CD4-positive, alpha-beta T cell treated with Interleukin-4 for 1 hour (primary cell): ENCODE results near the gene ARSB.
"Not testable (repeated sequence)": the region's sequence is repeated elsewhere in the genome, so short reads cannot be mapped to it uniquely, and the experiment has no call there.

Source experiments
- DNase-seq, 2 donors: peaks; one replicate each; pipeline ENCODE4 v3.0.0-alpha.2; 2020 to 2022

Gene ARSB

DNA sequence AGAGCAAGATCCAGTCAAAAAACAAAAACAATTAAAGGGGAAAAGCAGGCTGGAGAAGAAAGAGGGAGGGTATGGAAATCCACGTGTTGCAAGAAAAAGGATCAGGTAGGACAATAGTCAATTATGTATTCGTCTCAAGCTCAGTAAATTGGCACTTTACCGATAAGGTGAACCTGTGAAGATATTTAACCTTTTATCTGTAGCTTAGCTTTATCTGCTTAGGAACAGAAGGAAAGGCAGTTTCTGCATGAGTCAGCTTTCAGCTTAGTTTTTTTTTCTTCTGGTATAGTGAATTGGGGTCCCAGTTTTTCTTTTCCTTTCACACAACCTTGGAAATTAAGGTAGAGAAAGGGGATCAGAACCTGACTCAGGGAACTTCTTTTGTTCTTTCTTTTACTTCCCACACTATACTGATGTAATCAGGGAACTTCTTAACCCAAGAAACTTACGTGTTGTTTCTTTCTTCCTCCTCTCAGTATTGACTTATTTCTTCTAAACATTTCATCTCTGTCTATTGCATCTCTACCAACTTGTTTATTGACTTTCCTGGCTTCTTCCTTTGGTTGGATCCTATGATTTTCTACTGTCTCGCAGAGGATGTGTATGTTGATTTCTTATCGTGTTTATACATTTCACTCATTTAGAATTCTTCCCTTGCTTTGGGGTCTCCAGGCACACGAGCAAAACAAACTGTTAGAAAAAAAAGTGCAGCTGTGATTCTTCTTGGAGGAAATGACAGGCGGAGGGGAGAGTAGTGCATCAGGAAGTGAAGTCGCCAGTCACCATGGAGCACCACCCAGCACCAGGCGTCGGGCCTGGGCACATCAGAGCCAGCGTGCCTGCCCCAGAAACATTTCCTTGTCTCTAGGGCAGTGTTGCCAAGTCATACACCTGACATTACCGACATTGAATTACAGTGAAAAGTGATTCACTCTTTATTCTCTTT lies 213.6 kb downstream of the ARSB start:
- DNase-seq, result peak in 1 of 2 donors; percentile 22

GRCh38 chr5:78768781-78769380 lies 216.2 kb downstream of the ARSB start:
- no peak for DNase-seq

- no peak for DNase-seq
Observed at GRCh38 chr5:78766412-78766762, 218.7 kb downstream of the ARSB start.

DNA sequence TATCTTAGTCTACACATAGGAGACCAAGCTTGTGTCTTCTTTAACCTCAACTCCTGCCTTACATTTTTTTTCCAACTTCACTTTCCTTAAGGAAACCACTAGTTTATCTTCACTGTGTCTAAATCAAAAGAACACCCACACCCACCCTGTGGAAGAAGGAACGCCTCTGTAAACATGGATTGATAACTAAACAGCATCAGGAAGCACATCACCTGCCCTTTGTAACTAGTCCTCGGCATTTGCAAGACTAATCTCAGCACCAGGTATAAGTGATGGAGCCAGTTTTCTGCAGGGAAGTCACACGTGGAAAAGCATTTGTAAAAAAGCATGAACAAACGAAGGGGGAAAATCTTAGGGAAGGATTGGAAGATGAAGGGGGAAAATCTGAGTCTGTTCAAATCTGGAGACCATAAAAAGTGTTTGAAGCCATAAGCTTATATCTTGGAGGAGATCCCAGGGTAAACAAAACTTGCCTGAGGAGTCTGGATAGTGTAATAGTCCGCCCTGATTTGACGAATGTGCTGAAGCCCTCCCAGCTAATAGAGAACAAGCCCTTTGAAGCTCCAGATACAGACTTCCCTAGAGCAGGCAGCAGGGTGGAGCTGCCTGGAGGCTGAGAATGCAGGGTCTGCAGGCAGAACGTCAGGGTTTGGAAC lies 219.2 kb downstream of the ARSB start:
- no peak for DNase-seq

DNA sequence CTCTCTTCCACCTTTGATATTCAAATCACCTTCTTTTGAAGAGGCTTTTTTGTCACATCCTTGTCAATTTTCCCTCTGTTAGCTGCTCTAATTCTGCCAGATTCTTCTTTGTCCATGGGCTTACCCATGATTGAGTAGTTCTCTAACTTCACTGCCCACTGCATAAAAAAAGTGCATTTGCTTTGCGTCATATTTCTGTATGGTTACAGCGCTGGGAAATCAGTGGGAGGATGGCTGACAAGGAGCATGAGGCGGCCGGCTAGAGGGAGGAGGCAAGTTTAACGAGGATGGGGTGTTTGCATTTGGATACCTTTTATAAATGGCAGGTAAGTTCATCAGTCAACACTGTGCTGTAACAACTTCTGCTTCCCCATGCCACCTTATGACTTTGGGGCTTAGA lies 220.0 kb downstream of the ARSB start:
- no peak for DNase-seq

GRCh38 chr5:78763659-78764189 lies 221.4 kb downstream of the ARSB start:
- DNase-seq, result no peak

DNA sequence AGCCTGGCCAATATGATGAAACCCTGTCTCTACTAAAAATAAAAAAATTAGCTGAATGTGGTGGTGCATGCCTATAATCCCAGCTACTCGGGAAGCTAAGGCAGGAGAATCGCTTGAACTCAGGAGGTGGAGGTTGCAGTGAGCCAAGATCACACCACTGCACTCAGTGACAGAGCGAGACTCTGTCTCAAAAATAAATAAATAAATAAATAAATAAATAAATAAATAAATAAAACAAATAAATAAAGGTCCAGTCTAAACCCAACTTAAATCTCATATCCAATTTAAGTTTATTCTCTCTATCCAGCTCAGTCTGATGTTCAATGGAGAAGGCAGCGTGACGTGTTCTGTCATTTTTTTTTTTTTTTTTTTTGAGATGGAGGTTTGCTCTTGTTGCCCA lies 222.4 kb downstream of the ARSB start:
- DNase-seq, result not testable (repeated sequence)

GRCh38 chr5:78761840-78762239 lies 223.3 kb downstream of the ARSB start:
- DNase-seq, result no peak

GRCh38 chr5:78760770-78761169 lies 224.3 kb downstream of the ARSB start:
- DNase-seq, result no peak

- peak; percentile 5 to 33 for DNase-seq
Observed at GRCh38 chr5:78760366-78760765, 224.7 kb downstream of the ARSB start.

GRCh38 chr5:78758169-78758839 lies 226.8 kb downstream of the ARSB start:
- no peak for DNase-seq

DNA sequence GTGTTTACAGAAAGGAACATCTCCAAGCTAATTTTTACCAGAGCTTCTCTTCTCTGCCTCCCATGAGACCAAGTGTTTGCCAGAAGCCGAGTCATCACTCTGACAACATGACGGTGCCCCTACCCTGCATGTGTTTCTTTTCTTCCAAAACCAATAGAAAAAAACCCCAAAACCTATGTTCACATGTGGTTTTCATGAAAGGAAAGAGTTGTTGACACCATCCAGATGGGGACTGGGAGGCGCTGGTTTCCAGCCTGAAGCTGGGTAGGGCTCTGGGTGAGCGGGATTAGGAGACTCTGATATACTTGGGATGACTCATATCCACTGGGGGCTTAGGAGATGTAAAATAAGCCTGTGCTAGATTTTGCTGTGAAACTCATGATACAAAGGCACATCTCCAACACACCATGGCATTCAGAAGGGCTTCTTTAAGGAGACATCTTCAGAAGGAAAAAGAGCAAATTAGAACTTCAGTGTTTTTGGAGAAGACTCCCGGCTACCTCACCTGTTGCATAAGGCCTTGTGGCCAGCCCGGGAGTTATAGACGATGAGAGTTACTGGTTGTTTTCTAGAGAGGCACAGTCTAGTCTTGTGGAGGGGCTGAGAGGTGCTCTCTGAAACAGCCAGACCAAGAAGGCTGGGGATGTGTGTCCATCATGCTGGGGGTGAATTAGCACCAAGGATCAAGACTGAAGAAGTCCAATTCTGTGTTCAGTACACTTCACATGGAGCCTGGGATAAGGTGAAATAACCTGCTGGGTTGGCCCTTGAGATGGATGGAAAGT lies 227.6 kb downstream of the ARSB start:
- DNase-seq, result no peak

- no peak for DNase-seq
Observed at GRCh38 chr5:78756858-78757257, 228.3 kb downstream of the ARSB start.

DNA sequence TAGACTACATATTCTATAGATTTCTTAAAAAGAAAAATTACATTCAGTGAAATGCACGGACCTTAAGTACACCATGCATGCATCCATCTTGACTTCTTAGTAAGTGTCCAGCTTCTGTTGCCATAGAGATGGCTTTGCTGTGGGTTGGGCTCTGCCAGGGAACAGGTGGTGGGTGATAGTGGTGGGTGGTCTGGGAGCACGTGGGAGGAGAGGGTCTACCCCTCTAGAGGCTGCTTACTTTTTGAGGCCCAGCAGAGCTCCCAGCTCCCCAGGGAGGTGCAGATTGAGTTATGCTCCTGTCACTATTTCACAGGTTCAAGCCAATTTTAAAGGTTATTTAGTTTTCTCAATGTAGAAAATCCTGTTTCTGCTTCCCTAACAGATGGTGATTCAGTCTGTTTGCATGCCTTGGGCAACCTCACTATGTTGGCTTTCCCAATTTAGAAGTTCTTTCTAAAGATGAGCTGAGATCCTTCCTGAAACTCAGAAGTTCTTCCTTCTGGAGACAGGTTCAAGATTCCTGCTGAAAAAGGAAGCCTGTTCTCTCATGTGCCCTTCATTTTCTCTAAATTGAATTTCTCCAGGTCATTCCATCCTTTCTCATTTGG lies 229.2 kb downstream of the ARSB start:
- DNase-seq, result no peak

DNA sequence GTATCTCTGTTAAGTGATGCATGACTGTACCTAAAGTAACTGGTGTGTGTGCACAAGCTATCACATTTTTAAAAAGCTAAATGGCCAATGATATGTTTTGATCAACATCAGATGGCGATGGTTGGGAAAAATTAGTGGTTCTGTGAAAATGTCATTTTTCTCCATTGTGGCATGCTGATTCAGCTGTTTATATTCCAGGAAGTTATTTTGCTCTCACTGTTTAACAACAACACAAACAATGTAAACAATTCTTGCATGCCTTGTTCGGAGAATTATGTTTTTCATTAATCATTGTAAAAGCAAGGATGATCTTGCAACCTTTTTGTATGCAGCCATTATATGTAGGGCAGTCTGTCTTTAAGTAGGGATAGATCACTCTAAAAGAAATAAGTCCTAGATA lies 230.5 kb downstream of the ARSB start:
- no peak for DNase-seq

GRCh38 chr5:78753093-78753531 lies 232.0 kb downstream of the ARSB start:
- no peak for DNase-seq

GRCh38 chr5:78751872-78752271 lies 233.2 kb downstream of the ARSB start:
- no peak for DNase-seq

GRCh38 chr5:78750281-78750680 lies 234.8 kb downstream of the ARSB start:
- no peak for DNase-seq

DNA sequence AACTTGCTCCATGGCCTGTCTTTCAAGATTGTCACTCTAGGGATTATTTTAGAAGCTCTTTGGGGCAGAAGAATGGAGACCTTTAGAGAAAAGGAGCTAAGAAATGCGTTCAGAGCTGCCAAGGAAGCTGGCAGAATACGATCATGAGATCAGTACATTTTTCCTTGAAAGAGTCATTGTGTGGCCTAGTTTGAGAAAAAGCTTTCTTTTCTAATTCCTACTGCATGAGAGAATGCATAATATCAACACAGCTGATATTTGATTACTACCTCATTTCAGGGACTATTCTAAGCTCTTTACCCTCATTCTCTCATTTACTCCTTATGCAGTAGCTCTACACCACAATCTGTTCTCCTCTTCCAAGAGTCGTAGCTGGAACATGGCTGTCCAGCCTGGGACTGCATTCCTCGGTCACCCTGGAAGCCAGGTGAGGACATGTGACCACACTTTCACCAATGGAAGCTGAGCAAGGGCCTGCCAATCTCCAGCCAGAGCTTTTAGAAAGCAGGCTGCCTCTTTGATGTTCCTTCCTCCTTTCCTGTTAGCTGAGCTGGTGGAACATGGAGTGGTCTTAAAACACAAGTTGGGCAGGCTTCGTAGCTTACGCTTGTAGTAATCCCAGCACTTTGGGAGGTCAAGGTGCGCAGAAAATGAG lies 237.3 kb downstream of the ARSB start:
- DNase-seq, result no peak

DNA sequence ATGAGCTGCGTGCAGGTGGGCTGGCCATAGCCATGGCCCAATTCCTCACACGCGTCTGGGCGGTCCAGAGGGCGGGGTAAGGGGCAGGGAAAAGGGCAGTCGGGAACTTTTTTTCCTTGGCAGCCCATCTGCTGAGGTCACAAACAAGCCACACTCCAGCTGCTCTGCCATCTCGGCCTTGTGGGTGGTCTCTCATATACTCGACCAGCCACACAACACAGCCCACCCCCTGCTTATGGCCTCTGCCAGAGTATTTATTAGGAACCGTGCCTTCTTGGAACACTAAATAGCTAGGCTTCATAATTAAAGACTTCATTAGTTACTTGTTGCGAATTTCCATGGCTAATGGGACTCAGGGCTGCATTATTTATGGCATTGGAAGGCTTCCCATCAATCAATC lies 238.1 kb downstream of the ARSB start:
- no peak for DNase-seq
